Gastroesophageal sphincter (tissue), 3 donors: ENCODE data around the gene RANGRF.

Experiments
- EP300 ChIP-seq: sonication (generic); formaldehyde crosslinking; IDR thresholded peaks from one replicate; pipeline ENCODE4 v1.6.1; 2017; ENCODE audit warnings: antibody characterized with exemption, mild to moderate bottlenecking
- POLR2A ChIP-seq, 2 donors: fragments of 450-650 bp; IDR thresholded peaks; one replicate each; pipeline ENCODE4 v1.6.1; 2017; ENCODE audit warnings: antibody characterized with exemption in 2 of 2, mild to moderate bottlenecking in 2 of 2, moderate library complexity in 1 of 2
- POLR2AphosphoS5 ChIP-seq: sonication (generic); formaldehyde crosslinking; IDR thresholded peaks from one replicate; pipeline ENCODE4 v1.6.1; 2017; ENCODE audit warnings: antibody characterized with exemption
- TF ChIP-seq, protein P1 (sequence below), 4 experiments: fragments of 200-600 bp in 2 of 4; fragments of 450-650 bp in 2 of 4; sonication (generic) in 1 of 4; IDR thresholded peaks; one replicate each; pipeline ENCODE4 v1.5.1; 2017 to 2019; ENCODE audit warnings: antibody characterized with exemption in 4 of 4, mild to moderate bottlenecking in 2 of 4, moderate library complexity in 2 of 4

- TF ChIP-seq, protein P1, sequence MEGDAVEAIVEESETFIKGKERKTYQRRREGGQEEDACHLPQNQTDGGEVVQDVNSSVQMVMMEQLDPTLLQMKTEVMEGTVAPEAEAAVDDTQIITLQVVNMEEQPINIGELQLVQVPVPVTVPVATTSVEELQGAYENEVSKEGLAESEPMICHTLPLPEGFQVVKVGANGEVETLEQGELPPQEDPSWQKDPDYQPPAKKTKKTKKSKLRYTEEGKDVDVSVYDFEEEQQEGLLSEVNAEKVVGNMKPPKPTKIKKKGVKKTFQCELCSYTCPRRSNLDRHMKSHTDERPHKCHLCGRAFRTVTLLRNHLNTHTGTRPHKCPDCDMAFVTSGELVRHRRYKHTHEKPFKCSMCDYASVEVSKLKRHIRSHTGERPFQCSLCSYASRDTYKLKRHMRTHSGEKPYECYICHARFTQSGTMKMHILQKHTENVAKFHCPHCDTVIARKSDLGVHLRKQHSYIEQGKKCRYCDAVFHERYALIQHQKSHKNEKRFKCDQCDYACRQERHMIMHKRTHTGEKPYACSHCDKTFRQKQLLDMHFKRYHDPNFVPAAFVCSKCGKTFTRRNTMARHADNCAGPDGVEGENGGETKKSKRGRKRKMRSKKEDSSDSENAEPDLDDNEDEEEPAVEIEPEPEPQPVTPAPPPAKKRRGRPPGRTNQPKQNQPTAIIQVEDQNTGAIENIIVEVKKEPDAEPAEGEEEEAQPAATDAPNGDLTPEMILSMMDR (IDR thresholded peaks at IDR 0.05): no peak
- no peak for TF ChIP-seq POLR2A (IDR thresholded peaks at IDR 0.05)
- no peak for TF ChIP-seq POLR2AphosphoS5
- TF ChIP-seq EP300: no peak
Observed at GRCh38 chr17:8256691-8257090, 31.8 kb upstream of the RANGRF start.
